GM18502 (cell line): ENCODE data around the gene DNA2.
"Not testable (repeated sequence)": the region's sequence is repeated elsewhere in the genome, so short reads cannot be mapped to it uniquely, and the experiment has no call there.

Experiments used
- ATAC-seq: cut with Tn5 transposase; IDR thresholded peaks from one replicate; pipeline ENCODE4 v1.9.1; 2021; ENCODE audit warnings: mild to moderate bottlenecking; ENCODE audit not compliant: unreplicated experiment, poor library complexity

DNA2 gene

DNA sequence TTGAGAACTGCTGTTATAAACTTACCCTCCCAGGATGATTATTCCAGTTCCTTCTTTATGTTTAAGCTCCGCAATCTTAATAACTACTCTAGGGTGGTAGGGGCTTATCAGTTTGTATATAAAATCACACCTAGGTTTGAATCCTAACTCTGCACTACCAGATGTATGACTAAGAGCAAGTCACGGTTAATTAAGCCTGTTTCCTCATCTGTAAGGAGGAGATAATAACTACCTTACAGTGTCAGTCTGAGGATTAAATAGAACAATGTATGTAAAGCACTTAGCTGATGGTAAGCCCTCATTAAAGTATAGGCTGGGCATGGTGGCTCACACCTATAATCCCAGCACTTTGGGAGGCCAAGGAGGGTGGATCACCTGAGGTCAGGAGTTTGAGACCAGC is 9.2 kb downstream of the DNA2 start:
- ATAC-seq = no peak

DNA sequence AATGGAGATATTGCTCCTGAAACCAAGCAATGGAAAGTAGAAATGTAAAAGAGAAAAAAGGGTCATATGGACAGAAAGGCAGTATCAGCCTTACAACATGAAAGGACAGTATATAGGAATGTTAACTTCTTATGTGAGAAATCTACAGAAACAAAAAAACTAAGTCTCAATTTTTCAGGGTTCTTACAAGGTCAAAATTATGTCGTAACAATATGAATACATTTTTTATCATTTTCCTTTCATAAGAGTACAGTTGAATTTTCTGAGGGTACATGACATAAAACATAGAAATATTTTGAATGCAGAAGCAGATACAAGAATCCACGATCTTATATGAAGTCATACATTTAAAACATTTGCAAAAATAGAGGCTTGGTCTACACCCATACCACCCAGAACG is 10.7 kb downstream of the DNA2 start:
- ATAC-seq = no peak

DNA sequence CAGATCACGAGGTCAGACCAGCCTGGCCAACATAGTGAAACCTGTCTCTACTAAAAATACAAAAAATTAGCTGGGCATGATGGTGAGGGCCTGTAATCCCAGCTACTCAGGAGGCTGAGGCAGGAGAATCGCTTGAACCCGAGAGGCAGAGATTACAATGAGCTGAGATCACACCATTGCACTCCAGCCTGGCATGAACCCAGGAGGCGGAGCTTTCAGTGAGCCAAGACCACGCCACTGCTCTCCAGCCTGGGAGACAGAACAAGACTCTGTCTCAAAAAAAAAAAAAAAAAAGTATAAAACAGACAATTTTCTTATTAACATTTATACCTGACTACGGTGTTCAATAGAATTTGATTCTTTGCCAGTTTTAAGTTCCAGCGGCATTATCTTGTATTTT is 22.1 kb downstream of the DNA2 start:
- not testable (repeated sequence) for ATAC-seq

DNA sequence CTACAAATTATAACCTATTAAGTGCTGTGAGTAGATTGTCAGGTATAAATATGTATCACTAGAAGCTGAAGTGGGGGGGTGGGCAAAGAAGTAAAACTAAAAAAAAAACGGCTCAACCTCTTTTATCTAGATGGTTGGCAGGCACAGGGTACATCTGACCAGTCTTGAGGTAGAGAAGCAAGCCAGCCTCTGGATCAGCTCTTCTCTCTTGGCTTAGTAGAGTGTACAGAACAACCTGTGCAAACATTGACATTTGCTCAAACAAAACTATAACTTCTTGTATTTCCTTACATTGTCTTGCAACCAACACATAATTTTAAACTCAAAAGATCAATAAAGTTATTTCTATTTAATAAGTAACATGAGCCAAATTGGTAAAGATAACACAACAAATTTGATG is 25.6 kb downstream of the DNA2 start:
- ATAC-seq = no peak

DNA sequence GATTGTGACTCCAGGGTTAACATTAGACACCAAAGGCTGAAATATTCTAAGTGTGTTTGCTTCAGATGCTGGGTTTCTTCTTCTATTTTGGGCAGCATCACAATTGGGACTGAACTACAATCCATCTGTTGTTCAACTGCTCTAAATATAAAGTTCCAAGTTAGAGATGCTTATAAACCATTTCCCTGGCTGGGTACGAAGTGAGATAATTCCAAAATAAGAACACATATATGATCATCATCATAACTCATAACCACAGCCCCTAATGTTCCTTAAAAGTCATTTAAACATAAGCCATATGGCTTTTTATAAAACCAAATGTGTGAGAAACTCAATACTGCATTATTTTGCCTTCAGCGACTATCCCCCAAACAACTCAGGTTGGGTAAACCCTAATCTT is 28.8 kb downstream of the DNA2 start:
- ATAC-seq = no peak

DNA sequence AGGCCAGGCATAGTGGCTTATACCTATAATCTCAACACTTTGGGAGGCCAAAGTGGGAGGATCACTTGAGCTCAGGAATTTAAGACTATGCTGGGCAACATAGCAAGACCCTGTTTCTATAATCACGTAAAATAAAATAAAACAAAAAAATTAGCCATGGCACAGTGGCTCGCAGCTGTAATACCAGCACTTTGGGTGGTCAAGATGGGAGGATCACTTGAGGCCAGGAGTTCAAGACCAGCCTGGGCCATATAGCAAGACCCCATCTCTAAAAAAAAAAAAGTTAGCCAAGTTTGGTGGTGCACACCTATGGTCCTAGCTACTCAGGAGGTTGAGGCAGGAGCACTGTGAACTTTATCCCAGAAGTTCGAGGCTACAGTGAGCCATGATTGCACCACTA is 30.9 kb downstream of the DNA2 start:
- ATAC-seq = no peak

DNA sequence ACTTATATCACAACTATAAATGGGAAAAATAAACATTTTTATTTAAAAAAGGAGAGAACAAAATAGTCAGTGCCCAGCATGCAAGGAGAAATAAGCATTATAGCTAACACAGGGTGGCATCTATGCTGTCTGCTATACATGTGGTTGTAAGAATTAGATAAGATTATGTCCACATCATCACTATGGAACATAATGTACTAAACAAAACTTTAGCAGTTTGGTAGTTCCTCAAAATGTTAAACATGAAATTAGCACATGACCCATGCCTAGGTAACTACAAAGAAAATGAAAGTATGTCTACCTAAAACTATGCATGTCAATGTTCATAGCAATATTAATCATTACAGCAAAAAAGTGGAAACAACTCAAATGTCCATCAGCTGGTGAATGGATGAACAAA is 36.0 kb downstream of the DNA2 start:
- no peak for ATAC-seq

DNA sequence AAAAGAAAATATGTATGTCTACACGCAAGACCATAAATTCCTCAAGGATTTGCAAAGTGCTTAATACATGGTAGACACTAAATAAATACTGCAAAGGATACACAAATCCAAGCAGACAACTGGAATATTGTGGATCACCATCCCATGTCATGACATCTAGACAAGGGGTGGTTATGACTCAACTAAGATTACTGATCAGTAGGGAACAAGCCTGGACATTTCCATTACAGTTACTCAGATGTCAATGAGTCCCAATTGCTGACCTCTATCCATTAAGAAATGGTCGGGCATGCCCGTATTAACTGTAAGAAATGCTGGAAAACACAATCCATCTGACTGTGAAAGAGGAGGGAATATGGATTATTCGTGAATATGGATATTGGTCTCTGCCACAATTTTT is 37.1 kb downstream of the DNA2 start:
- no peak for ATAC-seq

DNA sequence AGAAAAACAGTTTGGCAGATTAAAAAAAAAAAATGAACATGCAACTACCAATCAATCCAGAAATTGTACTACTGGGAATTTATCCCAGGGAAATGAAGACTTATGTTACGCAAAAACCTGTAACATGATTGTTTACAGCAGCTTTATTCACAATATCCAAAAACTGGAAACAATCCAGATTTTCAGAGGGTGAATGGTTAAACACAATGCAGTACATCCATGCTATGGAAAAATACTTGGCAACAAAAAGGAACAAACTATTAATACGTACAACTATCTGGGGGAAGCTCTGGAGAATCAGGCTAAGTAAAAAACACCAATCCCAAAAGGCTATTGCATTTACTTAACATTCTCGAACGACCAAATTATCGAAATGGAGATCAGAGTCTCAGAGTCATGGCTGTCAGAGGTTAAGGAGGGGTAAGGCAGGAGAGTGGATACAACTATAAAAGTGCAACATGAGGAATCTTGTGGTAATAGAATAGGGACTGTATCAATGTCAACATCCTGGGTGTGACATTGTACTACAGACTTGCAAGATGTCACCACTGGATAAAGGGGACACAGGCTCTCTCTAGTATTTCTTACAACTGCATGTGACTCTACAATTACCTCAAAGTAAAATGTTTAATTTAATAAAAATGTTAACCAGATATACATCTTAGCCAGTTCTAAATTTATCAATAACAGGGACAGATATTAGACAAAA is 43.2 kb downstream of the DNA2 start:
- ATAC-seq = no peak

DNA sequence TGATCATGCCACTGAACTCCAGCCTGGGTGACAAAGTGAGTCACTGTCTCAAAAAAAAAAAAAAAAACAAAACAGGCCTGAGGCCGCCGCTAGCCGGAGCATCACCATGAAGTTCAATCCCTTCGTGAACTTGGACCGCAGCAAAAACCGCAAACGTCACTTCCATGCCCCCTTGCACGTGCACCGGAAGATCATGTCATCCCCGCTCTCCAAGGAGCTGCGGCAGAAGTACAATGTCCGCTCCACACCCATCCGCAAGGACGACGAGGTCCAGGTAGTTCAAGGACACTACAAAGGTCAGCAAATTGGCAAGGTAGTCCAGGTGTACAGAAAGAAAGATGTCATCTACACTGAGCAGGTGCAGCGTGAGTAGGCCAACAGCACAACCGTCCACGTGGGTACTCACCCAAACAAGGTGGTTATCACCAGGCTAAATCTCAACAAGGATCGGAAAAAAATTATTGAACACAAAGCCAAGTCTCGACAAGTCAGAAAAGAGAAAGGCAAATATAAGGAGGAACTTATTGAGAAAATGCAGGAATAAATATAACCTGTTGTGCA is 47.2 kb downstream of the DNA2 start:
- ATAC-seq = no peak

DNA sequence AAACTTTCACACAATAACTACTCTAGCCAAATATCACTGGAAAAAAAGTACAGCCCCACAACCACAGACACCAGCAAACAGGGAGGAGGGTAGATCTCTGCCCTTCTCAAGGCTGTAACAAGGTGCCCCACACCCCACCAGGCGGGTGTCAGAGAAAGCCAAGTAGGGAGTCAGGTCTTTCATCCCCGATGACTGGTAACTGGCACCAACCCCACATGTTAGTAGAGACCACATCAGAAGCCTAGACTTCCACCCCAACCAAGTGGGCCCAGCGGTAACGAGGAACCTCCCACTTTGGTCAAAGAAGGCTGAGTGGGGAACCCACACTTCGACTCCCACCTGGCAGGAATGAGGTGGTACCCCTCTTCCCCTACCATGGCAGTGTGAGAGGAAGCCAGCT is 48.3 kb downstream of the DNA2 start:
- no peak for ATAC-seq

DNA sequence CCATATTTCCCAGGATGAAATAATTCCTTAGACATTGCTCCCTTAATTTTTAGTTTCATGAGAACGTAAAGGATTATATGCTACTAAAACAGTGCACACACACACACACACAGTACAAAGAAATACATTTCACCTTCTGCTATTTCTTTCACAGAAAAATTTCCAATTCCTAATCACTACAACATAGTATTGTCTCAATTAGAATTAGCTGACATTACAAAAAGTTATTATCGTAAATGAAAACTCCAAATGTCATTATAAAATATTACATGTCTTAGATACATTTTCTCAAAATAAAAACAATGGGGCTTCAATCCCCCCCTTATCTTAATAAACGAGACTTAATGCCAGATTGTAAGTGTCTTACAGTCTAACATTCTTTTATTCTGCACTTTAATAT is 52.4 kb downstream of the DNA2 start:
- ATAC-seq = no peak

DNA sequence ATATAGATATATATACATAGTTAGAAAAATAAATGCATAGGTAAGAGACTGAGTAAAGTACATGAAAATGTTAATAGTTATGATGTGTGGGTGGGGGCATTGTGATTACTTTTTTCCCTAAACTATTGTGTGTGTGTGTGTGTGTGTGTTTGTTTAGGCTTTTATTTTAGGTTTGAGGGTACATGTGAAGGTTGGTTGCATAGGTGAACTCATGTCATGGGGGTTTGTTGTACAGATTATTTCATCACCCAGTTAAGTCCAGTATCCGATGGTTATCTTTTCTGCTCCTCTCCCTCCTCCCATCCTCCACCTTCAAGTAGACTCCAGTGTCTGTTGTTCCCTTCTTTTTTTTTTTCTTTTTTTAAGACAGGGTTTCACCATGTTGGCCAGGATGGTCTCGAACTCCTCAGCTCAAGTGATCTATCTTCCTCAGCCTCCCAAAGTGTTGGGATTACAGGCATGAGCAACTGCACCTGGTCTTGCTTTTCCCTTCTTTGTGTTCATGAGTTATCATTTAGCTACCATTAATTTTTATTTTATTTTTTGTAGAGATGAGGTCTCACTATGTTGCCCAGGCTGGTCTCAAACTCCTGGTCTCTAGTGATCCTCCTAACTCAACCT is 62.8 kb downstream of the DNA2 start:
- ATAC-seq = no peak

DNA sequence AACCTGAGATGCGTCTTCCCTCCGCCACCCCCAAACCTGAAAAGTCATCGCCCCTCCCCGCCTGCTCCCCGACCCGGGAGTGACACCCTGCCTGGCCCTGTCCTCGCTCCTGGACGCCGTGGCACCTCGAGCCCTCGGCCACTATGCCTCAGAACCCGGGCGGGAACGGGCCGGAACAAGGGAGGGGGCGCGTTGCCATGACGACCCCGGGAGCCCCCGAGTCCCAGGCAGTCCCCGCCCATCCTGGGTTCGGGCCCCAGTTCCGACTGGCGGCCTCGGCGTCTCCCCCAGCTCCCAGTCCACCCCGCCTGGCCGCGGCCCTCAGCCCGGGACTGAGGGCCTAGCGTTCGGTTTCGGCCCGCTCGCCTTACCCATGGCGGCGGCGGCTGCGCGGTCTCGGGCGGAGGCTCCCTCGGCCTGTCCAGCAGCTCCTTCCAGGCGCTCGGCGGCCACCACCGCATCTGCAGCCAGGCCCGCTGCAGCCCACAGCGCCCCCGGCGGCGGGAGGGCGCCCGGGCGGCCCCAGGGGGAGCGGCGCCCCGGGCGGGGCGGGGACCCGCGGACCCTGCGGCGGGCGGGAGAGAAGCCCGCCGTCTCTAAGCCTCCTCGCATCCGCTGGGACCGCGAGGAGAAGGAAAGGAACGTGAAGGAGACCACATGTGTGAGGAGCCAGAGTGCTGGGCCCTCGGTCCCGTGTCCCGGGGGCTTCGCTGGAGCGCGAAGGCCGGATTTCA is 64.8 kb downstream of the DNA2 start, which contains the start of gene RUFY2:
RUFY2 (minus strand) TSS at position 463 of the 734 bp plus-strand sequence; CDS start at position 375, 88 bp downstream.
- ATAC-seq = peak; percentile 96

DNA sequence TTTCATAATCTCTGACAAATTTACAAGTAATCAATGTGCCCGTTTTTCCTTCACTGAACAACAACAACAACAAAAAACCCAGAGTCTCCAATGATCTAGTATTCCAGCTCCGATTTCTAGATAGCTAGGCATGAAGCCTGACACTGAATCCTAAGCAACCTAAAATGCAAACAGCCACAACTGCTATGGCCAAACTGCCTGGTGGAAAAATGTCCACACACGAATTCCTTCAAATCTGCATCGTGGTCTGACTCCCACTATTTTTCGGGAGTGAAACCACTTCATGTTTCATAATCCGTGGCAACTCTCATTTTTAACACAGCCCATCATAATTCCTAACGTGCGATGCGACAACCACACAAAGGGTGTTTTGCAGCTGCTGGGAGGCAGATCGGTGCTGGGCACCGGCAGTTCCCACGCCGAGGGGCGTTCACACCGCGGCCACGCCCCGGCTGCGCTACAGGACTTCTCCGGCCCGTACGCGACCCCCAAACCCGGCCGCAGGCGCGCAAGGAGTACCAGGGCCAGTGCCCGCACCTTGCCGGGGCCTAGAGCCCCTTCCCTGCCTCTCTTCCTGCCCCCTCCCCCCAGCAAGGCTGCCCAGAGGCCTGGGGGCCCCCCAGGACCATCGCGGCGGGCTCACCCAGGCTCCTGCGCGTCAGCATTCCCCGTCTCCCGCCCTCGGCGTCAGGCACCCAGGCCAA is 65.5 kb downstream of the DNA2 start:
- peak; percentile 46 for ATAC-seq

DNA sequence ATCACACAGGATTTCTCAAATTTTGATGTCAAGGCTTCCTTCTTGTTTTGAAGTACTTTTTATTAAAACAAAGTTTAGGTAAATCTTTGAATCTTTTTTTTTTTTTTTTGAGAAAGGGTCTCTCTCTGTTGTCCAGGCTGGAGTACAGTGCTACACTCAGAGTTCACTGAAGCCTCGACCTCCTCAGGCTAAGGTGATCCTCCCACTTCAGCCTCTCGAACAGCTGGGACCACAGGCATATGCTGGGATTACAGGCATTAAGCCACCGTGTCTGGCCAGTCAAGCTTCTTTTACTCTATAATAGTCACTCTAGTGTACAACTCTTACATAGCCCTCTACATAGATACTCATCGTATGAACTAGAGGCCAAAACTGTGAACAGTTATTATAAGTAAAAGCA is 68.1 kb downstream of the DNA2 start:
- no peak for ATAC-seq

DNA sequence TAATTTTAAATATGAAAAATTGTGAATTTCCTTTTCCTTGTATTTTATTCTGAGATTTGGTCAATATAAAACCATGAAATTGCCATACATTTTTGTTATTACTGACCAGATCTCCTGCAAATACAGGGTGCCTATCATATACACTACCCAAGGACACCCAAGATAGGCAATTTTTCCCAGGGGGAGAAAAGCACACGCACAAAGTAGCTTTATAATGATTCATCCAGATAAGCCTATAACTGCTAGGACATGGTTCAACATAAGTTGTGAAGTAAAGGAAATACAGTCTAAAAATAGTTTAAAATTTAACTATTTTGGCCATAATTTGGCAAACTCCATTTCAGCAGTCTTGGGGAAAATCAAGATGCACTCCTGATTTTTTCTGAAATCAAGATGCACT is 69.5 kb downstream of the DNA2 start:
- ATAC-seq = no peak

DNA sequence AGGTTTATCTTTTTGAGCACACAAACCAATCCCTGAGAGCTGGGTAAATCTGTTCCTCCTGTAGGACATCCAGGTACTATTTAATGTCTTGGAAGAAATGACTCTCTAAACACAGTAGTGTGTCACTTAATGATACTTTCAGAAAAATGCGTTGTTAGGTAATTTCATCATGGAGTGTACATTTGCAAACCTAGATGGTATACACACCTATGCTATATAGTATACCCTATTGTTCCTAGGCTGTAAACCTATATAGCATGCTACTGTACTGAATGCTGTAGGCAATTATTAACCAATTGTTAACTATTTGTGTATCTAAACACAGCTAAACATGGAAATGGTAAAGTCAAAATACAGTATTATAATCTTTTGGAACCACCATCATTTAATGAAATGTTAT is 74.8 kb downstream of the DNA2 start:
- no peak for ATAC-seq

DNA sequence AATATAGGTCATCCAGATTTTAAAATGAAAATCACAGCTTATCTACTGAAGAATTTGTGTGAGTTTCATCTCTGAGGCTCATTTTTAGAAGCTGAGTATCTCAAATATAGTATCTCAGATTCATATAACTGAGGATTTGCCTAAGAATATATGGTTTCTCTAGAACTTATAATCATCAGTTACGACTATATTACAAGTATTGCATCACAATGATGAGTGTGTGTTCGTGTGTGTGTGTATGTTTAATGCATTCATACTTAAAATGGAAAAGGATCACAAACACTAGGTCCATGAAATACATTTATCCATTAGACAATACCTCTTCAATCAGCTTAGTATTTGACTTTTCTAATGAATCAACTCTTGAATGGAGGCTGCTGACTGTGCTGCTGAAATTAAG is 86.0 kb downstream of the DNA2 start:
- ATAC-seq = no peak

DNA sequence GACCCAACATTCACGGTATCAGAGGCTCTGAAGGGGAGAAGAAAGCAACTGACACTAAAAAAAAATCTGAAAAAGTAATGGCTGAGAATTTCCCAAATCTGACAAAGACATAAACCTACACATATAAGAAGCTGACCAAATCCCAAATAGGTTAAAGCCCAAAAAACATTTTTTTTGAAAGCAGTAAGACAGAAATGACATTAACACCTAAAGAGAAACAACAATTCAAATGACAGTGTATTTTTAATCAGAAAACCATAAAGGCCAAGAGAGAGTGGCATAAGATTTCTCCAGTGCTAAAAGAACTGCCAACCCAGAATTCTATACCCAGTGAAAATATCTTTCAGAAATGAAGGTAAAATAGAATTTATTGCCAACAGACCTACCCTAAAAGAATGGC is 100.2 kb downstream of the DNA2 start:
- ATAC-seq = no peak

DNA sequence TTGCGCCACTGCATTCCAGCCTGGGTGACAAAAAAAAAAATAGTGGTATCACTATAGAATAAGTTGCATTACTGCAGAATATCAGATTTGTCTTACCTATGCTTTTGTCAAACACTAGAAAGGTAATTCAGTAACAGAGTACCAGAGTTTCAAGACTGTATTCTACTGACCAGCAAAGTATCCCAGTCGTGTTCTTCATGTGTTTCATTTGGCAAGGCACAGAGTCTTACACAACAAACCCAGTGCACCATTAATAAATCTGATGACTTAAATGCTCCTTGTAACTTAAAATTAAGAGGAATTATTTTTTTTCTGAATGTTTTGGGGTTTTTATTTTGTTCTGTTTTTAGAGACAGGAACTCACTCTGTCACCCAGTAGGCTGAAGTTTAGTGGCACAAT is 104.7 kb downstream of the DNA2 start:
- ATAC-seq = no peak
